Coronary artery (tissue), 2 donors: ENCODE results near the gene SETD1A.

Experiments used
- DNase-seq: peaks from one replicate; pipeline ENCODE4 v3.0.0-alpha.2; 2017; ENCODE audit warnings: low spot score
- H3K27ac ChIP-seq, 2 donors: fragments of 200-600 bp; sonication (generic); one replicate each; pipeline ENCODE4 v1.5.1; 2016 to 2019
- H3K4me3 ChIP-seq: fragments of 200-600 bp; sonication (generic); 2 replicates; pipeline ENCODE4 v1.5.1; 2016; ENCODE audit warnings: mild to moderate bottlenecking, moderate library complexity
- TF ChIP-seq, protein P1 (sequence below): fragments of 200-600 bp; sonication (generic); IDR thresholded peaks from one replicate; pipeline ENCODE4 v1.5.1; 2019; ENCODE audit warnings: antibody characterized with exemption

The SETD1A gene

DNA sequence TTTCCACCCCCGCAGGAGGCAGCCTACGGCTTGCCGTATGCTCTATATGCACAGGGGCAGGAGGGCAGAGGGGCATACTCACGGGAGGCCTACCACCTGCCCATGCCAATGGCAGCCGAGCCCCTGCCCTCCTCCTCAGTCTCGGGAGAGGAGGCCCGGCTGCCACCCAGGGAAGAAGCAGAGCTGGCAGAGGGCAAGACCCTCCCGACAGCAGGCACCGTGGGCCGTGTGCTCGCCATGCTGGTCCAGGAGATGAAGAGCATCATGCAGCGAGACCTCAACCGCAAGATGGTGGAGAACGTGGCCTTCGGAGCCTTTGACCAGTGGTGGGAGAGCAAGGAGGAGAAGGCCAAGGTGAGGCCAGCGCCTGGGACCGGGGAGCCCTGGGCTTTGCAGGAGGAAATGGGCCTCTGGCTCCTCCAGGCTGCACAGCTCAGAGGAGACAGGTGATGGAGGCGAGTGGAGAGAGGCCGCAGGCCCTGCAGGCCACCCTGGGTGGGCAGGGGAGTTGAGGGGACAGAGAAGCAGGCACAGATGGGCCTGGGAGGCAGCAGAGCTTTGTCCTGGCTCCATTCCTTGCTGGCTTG, 8.6 kb downstream of the SETD1A start:
- TF ChIP-seq, protein P1, sequence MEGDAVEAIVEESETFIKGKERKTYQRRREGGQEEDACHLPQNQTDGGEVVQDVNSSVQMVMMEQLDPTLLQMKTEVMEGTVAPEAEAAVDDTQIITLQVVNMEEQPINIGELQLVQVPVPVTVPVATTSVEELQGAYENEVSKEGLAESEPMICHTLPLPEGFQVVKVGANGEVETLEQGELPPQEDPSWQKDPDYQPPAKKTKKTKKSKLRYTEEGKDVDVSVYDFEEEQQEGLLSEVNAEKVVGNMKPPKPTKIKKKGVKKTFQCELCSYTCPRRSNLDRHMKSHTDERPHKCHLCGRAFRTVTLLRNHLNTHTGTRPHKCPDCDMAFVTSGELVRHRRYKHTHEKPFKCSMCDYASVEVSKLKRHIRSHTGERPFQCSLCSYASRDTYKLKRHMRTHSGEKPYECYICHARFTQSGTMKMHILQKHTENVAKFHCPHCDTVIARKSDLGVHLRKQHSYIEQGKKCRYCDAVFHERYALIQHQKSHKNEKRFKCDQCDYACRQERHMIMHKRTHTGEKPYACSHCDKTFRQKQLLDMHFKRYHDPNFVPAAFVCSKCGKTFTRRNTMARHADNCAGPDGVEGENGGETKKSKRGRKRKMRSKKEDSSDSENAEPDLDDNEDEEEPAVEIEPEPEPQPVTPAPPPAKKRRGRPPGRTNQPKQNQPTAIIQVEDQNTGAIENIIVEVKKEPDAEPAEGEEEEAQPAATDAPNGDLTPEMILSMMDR: no peak
- DNase-seq: no peak
- Histone ChIP-seq H3K27ac (no peak overlapping the region), H3K4me3 (no peak overlapping the region)

DNA sequence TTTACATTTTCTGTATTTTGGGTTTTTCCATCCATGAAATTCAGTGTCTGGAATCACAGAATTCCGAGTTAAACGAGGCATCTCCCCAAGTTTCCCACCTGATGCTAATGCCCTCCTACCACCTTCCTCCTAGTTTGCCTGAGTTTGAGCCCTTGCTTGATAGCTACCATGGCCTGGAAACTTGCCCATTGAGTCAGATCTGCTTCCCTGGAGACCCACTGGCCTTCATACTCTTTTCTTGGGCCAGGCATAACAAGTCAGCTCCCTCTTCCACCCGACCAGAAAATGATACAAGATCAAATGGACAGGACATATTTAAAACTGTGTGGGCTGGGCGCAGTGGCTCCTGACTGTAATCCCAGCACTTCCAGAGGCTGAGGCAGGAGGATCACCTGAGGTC, 10.2 kb downstream of the SETD1A start:
- Histone ChIP-seq H3K27ac (no peak overlapping the region), H3K4me3 (no peak overlapping the region)
- DNase-seq: no peak
- TF ChIP-seq, protein P1: no peak

DNA sequence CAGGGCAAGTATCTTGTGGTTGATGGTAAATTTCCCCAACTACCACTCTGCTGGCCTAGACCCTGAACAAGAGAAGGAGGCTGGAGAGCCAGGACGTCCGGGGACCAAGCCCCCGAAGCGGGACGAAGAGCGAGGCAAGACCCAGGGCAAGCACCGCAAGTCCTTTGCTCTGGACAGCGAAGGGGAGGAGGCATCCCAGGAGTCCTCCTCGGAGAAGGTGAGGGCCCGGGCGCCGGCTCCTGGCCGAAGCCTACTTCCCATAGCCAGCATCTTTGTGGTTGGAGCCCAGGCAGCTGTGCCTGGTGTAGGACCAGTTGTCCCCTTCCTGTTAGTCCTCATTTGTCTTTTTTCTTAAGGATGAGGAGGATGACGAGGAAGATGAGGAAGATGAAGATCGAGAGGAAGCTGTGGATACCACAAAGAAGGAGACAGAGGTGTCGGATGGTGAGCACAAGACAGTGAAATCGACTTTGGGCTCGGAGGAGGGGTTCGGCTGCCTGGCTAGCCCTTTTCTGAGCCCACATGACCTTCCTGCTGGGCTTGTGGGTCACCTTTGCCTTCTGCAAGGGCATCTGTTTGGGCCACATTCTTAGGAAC, 11.8 kb downstream of the SETD1A start:
- TF ChIP-seq, protein P1: no peak
- no peak for DNase-seq
- H3K27ac ChIP-seq: no peak overlapping the region
- H3K4me3 ChIP-seq: no peak overlapping the region

DNA sequence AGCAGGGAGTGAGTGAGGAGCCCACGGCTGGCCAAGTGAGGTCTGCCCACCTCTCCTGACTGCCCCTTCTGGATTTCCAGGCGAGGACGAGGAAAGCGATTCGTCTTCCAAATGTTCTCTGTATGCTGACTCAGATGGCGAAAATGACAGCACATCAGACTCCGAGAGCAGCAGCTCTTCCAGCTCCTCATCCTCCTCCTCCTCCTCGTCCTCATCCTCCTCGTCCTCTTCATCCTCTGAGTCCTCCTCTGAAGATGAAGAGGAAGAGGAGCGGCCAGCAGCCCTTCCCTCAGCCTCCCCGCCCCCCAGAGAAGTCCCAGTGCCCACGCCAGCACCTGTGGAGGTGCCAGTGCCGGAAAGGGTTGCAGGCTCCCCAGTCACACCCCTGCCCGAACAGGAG, 13.7 kb downstream of the SETD1A start:
- TF ChIP-seq, protein P1: no peak
- H3K27ac ChIP-seq: no peak overlapping the region
- no peak for DNase-seq
- no peak overlapping the region for H3K4me3 ChIP-seq

DNA sequence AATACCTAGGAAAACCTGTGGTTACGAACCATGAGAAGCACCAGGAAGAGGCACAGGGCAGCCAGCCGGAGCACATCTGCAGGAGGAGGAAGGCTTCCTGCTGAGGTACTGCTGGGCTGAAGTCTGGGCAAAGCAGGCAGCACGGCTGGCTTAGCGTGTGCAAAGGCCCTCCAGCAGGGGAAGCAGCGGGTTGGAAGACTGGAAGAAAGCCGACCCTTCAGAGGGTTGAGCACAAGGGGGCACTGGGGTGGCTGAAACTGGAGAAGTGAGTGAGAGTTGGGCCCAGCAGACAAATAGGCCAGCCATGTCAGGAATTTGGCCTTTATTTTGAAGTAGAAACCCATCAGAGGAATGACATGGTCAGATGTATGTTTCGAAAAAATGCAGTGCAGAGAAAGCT, 15.3 kb downstream of the SETD1A start:
- no peak for DNase-seq
- no peak overlapping the region for H3K27ac ChIP-seq
- TF ChIP-seq, protein P1: no peak
- no peak overlapping the region for H3K4me3 ChIP-seq

DNA sequence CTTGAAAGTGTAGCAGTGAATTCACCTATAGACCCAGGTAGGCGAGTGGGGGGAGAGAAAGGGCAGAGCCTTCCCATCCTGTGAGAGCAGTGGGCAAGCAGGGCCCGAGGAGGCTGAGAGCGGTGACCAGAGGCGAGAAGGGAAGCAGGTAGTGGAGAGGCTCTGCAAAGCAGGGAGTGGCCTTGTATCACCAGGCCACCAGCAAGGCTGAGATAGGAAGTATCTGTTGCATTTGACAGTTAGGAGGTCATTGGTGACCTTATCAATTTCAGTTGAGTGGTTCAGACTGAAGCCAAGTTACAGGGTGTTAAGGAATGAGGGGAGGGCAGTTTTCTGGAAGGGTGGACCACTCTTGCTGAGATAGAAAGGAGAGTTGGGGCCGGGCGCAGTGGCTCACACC, 16.8 kb downstream of the SETD1A start:
- no peak for DNase-seq
- Histone ChIP-seq H3K27ac (no peak overlapping the region), H3K4me3 (no peak overlapping the region)
- TF ChIP-seq, protein P1: no peak

DNA sequence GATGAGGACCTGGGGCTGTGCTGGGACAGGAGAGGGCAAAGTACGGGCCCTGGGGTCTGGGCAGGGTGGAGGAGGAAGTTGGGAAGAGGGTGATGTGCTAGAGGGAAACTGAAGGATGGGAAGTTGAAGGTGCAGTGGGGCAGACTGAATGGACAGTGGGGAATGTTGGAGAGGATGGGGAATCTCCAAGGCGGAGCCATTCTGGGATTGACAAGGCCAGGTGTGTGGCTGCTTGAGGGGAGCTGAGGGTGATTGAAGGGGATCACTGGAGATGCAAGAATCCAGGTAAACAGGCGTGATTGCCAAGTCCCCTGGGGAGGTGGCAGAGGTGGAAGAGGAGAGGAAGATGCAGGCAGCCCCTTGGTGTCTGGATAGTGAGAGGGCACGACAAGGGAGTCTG, 18.9 kb downstream of the SETD1A start:
- Histone ChIP-seq H3K4me3 (no peak overlapping the region), H3K27ac (no peak overlapping the region)
- DNase-seq: no peak
- TF ChIP-seq, protein P1: no peak
